T-helper 1 cell (primary cell): ENCODE measurements around the gene HMG20B.

Experiments
- DNase-seq, 5 donors: peaks; one replicate each; pipeline ENCODE4 v3.0.0-alpha.2; 2012 to 2020

HMG20B gene

GRCh38 chr19:3537438-3538240 is 35.1 kb upstream of the HMG20B start:
- no peak for DNase-seq

- no peak for DNase-seq
Measured at GRCh38 chr19:3538258-3538929, 34.4 kb upstream of the HMG20B start.

- no peak for DNase-seq
Measured at GRCh38 chr19:3538965-3539755, 33.6 kb upstream of the HMG20B start, which contains the start of gene TEKTIP1. Gene TEKTIP1, plus strand, starts transcription at chr19:3539174. Its CDS starts 4 bp downstream, at chr19:3539178.

- DNase-seq: no peak
Measured at GRCh38 chr19:3539756-3540118, 33.0 kb upstream of the HMG20B start.

GRCh38 chr19:3543150-3544057 is 29.3 kb upstream of the HMG20B start:
- DNase-seq: no peak

- DNase-seq: no peak
Measured at GRCh38 chr19:3544058-3544376, 28.7 kb upstream of the HMG20B start.

- peak; percentile 48 to 73 (median 66) for DNase-seq
Measured at GRCh38 chr19:3544742-3545668, 27.7 kb upstream of the HMG20B start.

- no peak for DNase-seq
Measured at GRCh38 chr19:3545669-3546034, 27.1 kb upstream of the HMG20B start.

GRCh38 chr19:3546119-3546518 is 26.6 kb upstream of the HMG20B start:
- no peak for DNase-seq

- DNase-seq: no peak
Measured at GRCh38 chr19:3547301-3547731, 25.4 kb upstream of the HMG20B start.

- DNase-seq: no peak
Measured at GRCh38 chr19:3547767-3548282, 24.9 kb upstream of the HMG20B start.

- no peak for DNase-seq
Measured at GRCh38 chr19:3548606-3549005, 24.1 kb upstream of the HMG20B start.

GRCh38 chr19:3549816-3550215 is 22.9 kb upstream of the HMG20B start:
- DNase-seq: no peak

GRCh38 chr19:3550947-3551791 is 21.6 kb upstream of the HMG20B start:
- no peak for DNase-seq

- no peak for DNase-seq
Measured at GRCh38 chr19:3551792-3552095, 21.0 kb upstream of the HMG20B start.

GRCh38 chr19:3554254-3555083 is 18.3 kb upstream of the HMG20B start:
- peak in 4 of 5 donors; percentile 42 to 65 (median 46) for DNase-seq

- DNase-seq: no peak
Measured at GRCh38 chr19:3555653-3556422, 16.9 kb upstream of the HMG20B start.

- DNase-seq: no peak
Measured at GRCh38 chr19:3556423-3556977, 16.2 kb upstream of the HMG20B start.
